Placental epithelial cell (primary cell): ENCODE results near the gene MAGEA6. TPM values are rescaled to one million over a fixed set of nuclear protein-coding genes. Genes with fewer than 3 reads are reported as not detected.

ENCODE experiments used
- total RNA-seq: library from RNA; depleted of rRNA; stranded (reverse); fragments of >200 nt; gene quantifications from 2 replicates; pipeline ENCODE4 v1.2.3, GENCODE V29; 2012

Gene MAGEA6
- not detected in 2 replicates for total RNA-seq

GRCh38 chrX:152769549-152770289, at the start of gene MAGEA6:
TSS of gene MAGEA6 (minus strand) at chrX:152769689. CDS start at chrX:152767650, 2,039 bp downstream.

GRCh38 chrX:152758918-152759317, 10.6 kb downstream of the MAGEA6 start, which contains the start of gene CSAG3:
TSS of gene CSAG3 (plus strand) at chrX:152759218.

GRCh38 chrX:152753686-152754650, 15.5 kb downstream of the MAGEA6 start, which contains the start of gene MAGEA2:
TSS of gene MAGEA2 (minus strand) at chrX:152753842. CDS start at chrX:152751363, 2,479 bp downstream.

GRCh38 chrX:152733261-152733975, 36.1 kb downstream of the MAGEA6 start, which contains the start of the genes CSAG1 and MAGEA12:
TSS of gene CSAG1 (minus strand) at chrX:152733721. CDS start at chrX:152732460, 1,261 bp downstream.
TSS of gene MAGEA12 (plus strand) at chrX:152733757. CDS start at chrX:152736162, 2,405 bp downstream.

Other genes with a start within 250 kb of the MAGEA6 start
- gene GABRQ, start 131.8 kb downstream of the MAGEA6 start, total RNA-seq = under 0.01 TPM in 1 of 2 replicates, not detected in the other
- gene MAGEA3, start 70.9 kb downstream of the MAGEA6 start, total RNA-seq = not detected in 2 replicates
- not detected in 2 replicates for gene CSAG2, start 60.4 kb downstream of the MAGEA6 start, total RNA-seq
- not detected in 2 replicates for gene MAGEA2B, start 55.1 kb downstream of the MAGEA6 start, total RNA-seq
- not detected in 2 replicates for gene CSAG1, start 36.0 kb downstream of the MAGEA6 start, total RNA-seq
- not detected in 2 replicates for gene MAGEA12, start 35.9 kb downstream of the MAGEA6 start, total RNA-seq
- gene MAGEA2, start 15.8 kb downstream of the MAGEA6 start, total RNA-seq = not detected in 2 replicates
- gene CSAG3, start 10.5 kb downstream of the MAGEA6 start, total RNA-seq = not detected in 2 replicates
- gene CETN2, start 61.1 kb upstream of the MAGEA6 start, total RNA-seq = 34.1 and 37.3 TPM in 2 replicates
- 8.6 and 22.8 TPM in 2 replicates for gene NSDHL, start 61.4 kb upstream of the MAGEA6 start, total RNA-seq
- gene ZNF185, start 128.4 kb upstream of the MAGEA6 start, total RNA-seq = 36.5 and 76.3 TPM in 2 replicates
- gene PNMA5, start 224.4 kb upstream of the MAGEA6 start, total RNA-seq = not detected in 2 replicates